Measurements from ENCODE around the gene ITGA5.

DNA sequence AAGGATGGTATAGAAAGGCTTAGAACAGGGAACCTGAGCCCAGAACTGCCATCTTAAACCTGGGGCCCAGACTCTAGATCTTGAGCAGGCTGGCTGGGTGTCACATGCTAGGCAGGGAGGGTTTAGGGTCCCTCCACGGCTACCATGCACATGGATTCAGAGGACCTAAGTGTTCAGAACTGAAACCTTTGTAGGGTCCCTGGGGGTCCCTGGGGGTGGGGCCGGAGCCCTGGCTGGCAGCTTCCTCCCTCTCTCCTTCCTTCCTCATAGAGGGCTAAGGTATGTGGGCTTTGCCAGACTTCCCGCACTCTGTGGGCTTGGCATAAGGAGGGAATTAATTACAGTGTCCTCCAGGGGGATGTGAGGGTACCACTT is 29.9 kb downstream of the ITGA5 start:
- TF ChIP-seq POLR2A (IDR thresholded peaks at IDR 0.05; ENCODE audit: low read depth, low read length) (no peak), TAF1 (IDR thresholded peaks at IDR 0.05; ENCODE audit: borderline replicate concordance, low read depth, low read length) (no peak)

Data from GM12892 (cell line).